Liver (tissue), 9 donors: Measurements from ENCODE around the gene ATAD5. TPM values are rescaled to one million over a fixed set of nuclear protein-coding genes. Genes with fewer than 3 reads are reported as not detected.
A peak's percentile ranks its signal among the peaks of the same experiment; 100 is the strongest.

Experiments
- DNase-seq: peaks from one replicate; pipeline ENCODE4 v3.0.0-alpha.2; 2017; ENCODE audit warnings: low spot score
- H3K27ac ChIP-seq, 2 donors: one replicate each; pipeline ENCODE4 v1.7.0; 2013; ENCODE audit warnings: inconsistent platforms in 2 of 2, low read length in 2 of 2, control low read depth in 1 of 2, low read depth in 1 of 2, mild to moderate bottlenecking in 1 of 2
- H3K27me3 ChIP-seq, 4 donors: one replicate each; pipeline versions ENCODE4 v1.6.1 to v1.7.0; 2013; ENCODE audit warnings: low read length in 3 of 4, inconsistent platforms in 1 of 4, mild to moderate bottlenecking in 1 of 4, moderate library complexity in 1 of 4; ENCODE audit not compliant: control insufficient read depth in 4 of 4, insufficient read depth in 4 of 4
- H3K36me3 ChIP-seq, 4 donors: one replicate each; pipeline versions ENCODE4 v1.6.1 to v1.7.0; 2013; ENCODE audit warnings: low read length in 3 of 4, mild to moderate bottlenecking in 3 of 4, low read depth in 1 of 4, moderate library complexity in 1 of 4; ENCODE audit not compliant: control insufficient read depth in 4 of 4, insufficient read depth in 3 of 4
- H3K4me1 ChIP-seq, 4 donors: one replicate each; pipeline versions ENCODE4 v1.6.1 to v1.7.0; 2013; ENCODE audit warnings: low read length in 3 of 4, mild to moderate bottlenecking in 3 of 4, moderate library complexity in 1 of 4; ENCODE audit not compliant: control insufficient read depth in 4 of 4, insufficient read depth in 4 of 4
- H3K4me3 ChIP-seq, 3 donors: one replicate each; pipeline versions ENCODE4 v1.6.1 to v1.7.0; 2013; ENCODE audit warnings: low read length in 3 of 3, control low read depth in 1 of 3, low read depth in 1 of 3, mild to moderate bottlenecking in 1 of 3
- H3K9ac ChIP-seq, 2 donors: one replicate each; pipeline ENCODE4 v1.7.0; 2013; ENCODE audit warnings: low read length in 2 of 2, mild to moderate bottlenecking in 2 of 2, moderate library complexity in 2 of 2, control low read depth in 1 of 2, low read depth in 1 of 2
- H3K9me3 ChIP-seq, 4 donors: one replicate each; pipeline versions ENCODE4 v1.6.1 to v1.7.0; 2013; ENCODE audit warnings: low read length in 3 of 4; ENCODE audit not compliant: control insufficient read depth in 4 of 4
- ATF3 ChIP-seq: IDR thresholded peaks from 2 replicates; pipeline ENCODE4 v1.6.1; 2016; ENCODE audit warnings: antibody characterized with exemption
- CTCF ChIP-seq: fragments of 150-350 bp; IDR thresholded peaks from 2 replicates; pipeline ENCODE4 v1.5.1; 2017; ENCODE audit warnings: improper control_type of control experiment, low read depth, low read length; ENCODE audit not compliant: missing input control
- EGR1 ChIP-seq, 2 donors: IDR thresholded peaks; 2 replicates each; pipeline ENCODE4 v1.6.1; 2016 to 2018; ENCODE audit warnings: antibody characterized with exemption in 2 of 2, low read depth in 2 of 2
- FOXA1 ChIP-seq: IDR thresholded peaks from 2 replicates; pipeline ENCODE4 v1.6.1; 2016; ENCODE audit warnings: antibody characterized with exemption
- FOXA2 ChIP-seq: IDR thresholded peaks from 2 replicates; pipeline ENCODE4 v1.6.1; 2016; ENCODE audit warnings: antibody characterized with exemption
- GABPA ChIP-seq, 2 donors: IDR thresholded peaks in 1 of 2; conservative IDR thresholded peaks in 1 of 2; 2 replicates each; pipeline ENCODE4 v1.6.1; 2016; ENCODE audit warnings: antibody characterized with exemption in 2 of 2, mild to moderate bottlenecking in 1 of 2, moderate library complexity in 1 of 2
- HNF4A ChIP-seq, 2 donors: conservative IDR thresholded peaks; 2 replicates each; pipeline ENCODE4 v1.6.1; 2016; ENCODE audit warnings: antibody characterized with exemption in 2 of 2, mild to moderate bottlenecking in 2 of 2
- JUND ChIP-seq, 2 donors: IDR thresholded peaks; 2 replicates each; pipeline ENCODE4 v1.6.1; 2016; ENCODE audit warnings: antibody characterized with exemption in 2 of 2
- MAX ChIP-seq: IDR thresholded peaks from 2 replicates; pipeline ENCODE4 v1.6.1; 2016; ENCODE audit warnings: antibody characterized with exemption
- NR2F2 ChIP-seq: IDR thresholded peaks from 2 replicates; pipeline ENCODE4 v1.6.1; 2016; ENCODE audit warnings: antibody characterized with exemption
- RAD21 ChIP-seq, 2 donors: IDR thresholded peaks; 2 replicates each; pipeline ENCODE4 v1.6.1; 2016; ENCODE audit warnings: antibody characterized with exemption in 2 of 2, mild to moderate bottlenecking in 2 of 2
- RXRA ChIP-seq, 2 donors: IDR thresholded peaks; 2 replicates each; pipeline ENCODE4 v1.6.1; 2017 to 2018; ENCODE audit warnings: antibody characterized with exemption in 2 of 2, mild to moderate bottlenecking in 1 of 2
- SP1 ChIP-seq: IDR thresholded peaks from 2 replicates; pipeline ENCODE4 v1.6.1; 2018; ENCODE audit warnings: antibody characterized with exemption, mild to moderate bottlenecking
- TAF1 ChIP-seq: conservative IDR thresholded peaks from 2 replicates; pipeline ENCODE4 v1.6.1; 2016; ENCODE audit warnings: antibody characterized with exemption, mild to moderate bottlenecking
- YY1 ChIP-seq: IDR thresholded peaks from 2 replicates; pipeline ENCODE4 v1.6.1; 2016; ENCODE audit warnings: antibody characterized with exemption, mild to moderate bottlenecking
- ZBTB33 ChIP-seq: IDR thresholded peaks from 2 replicates; pipeline ENCODE4 v1.6.1; 2016; ENCODE audit warnings: antibody characterized with exemption
- WGBS: extraction: QIAGEN DNeasy Blood & Tissue Kit; methylation state at CpG from one replicate; pipeline ENCODE4 v1.1.7; 2013; 5-methylcytosine and 5-hydroxymethylcytosine counted together
- polyA plus RNA-seq, 2 donors: library from polyadenylated mRNA; stranded (reverse) in 1 of 2; unstranded in 1 of 2; fragments of 200-250 nt in 1 of 2; fragments of >200 nt in 1 of 2; fragmentation: Nextera tagmentation in 1 of 2; extraction: Ambion mirVana in 1 of 2; gene quantifications; one replicate each; pipeline versions ENCODE4 v1.2.1 to v1.2.3, GENCODE V29; 2013 to 2015
- total RNA-seq, 2 donors: library from RNA; depleted of rRNA; stranded (reverse); fragments of >200 nt; gene quantifications; one replicate each; pipeline ENCODE4 v1.2.3, GENCODE V29; 2014
- TF ChIP-seq, protein P1 (sequence below): IDR thresholded peaks from 2 replicates; pipeline ENCODE4 v1.6.1; 2016; ENCODE audit warnings: antibody characterized with exemption, mild to moderate bottlenecking
- donor health status: healthy.
- donor health status: healthy.
- donor health status: healthy.
- donor health status: healthy.
- donor health status: healthy.

Gene ATAD5
- total and polyA plus RNA-seq, 4 donors = 0.15 to 10.6 (median 0.52) TPM

DNA sequence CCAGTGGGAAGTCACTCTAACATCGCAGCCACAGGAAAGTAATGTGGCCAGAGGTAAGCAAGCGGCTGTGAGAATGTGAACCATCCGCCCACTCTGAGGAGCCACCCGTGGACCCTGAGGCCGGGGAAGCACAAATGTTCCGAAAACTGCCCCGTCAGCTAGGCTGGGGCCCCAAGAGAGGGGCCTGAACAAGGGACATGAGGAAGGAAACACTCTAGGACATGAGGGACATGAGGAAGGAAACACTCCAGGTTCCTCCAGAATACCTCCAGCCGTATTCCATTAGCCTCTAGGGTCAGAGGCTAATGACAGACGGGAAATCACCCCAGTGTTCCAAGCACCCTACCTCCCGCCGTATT, 74.0 kb downstream of the ATAD5 start:
- no peak for DNase-seq
- WGBS = under 1% methylated on average over 11 of the region's 11 CpGs
- Histone ChIP-seq H3K9me3 (no peaks in the 10 kb centered on the region), H3K27me3 (no peaks in the 10 kb centered on the region), H3K4me1 (peaks cover 0 to 18% (median 9%) of the 10 kb centered on the region in 4 donors), H3K4me3 (peak overlapping the region; percentile 68 to 84 (median 81)), H3K27ac (peak overlapping the region; percentile 56 to 68), H3K36me3 (peaks cover 0 to 3% (median 3%) of the 10 kb centered on the region in 4 donors), H3K9ac (peak overlapping the region; percentile 68 to 81)
- no peak for TF ChIP-seq CTCF
- no peak for TF ChIP-seq MAX
- no peak for TF ChIP-seq SP1
- no peak for TF ChIP-seq ZBTB33
- no peak for TF ChIP-seq GABPA (IDR thresholded peaks at IDR 0.05 in 1 of 2, conservative IDR thresholded peaks at IDR 0.05 in 1 of 2)
- TF ChIP-seq JUND (IDR thresholded peaks at IDR 0.05) = no peak
- TF ChIP-seq EGR1 (IDR thresholded peaks at IDR 0.05; ENCODE audit: low read depth in 2 of 2) = no peak
- TF ChIP-seq RAD21 (IDR thresholded peaks at IDR 0.05) = no peak

DNA sequence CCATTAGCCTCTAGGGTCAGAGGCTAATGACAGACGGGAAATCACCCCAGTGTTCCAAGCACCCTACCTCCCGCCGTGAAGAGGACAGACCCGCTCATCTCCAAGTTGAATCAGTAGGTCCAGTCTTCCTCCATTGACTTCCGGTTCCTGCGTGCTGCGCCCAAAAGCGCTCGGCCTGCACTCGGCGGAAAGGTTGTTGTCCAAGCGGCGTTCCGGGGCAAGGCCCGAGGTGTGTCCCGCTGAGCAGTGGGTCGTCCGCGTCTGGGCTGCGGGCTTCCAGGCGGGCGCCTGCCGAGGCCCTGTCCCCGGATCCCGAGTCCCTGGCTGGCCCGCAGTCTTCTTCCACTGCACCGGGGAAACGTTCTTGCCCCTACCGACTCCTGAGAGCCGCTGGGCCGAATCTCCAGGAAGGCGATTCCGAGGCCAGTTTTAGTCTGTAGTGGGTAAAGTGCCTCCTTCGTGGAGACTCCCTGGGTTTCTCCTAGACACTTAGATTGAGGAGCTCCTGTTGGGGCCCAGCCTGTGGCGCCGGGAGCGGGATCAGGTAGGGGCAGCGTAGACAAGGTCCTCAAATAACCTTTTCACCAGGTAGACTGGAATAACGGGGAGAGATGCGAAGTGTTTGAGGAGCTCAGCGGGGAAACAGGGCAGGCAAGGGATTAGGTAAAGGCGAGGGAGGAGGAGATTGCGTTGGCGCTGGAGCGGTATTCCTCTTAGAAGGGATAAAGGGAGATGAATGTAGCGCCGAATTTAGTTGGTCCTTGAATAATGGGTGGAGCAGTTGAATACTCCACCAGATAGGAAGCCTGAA, 74.5 kb downstream of the ATAD5 start, which contains the start of gene TEFM:
Gene TEFM, minus strand, starts transcription at position 138 of the 811 bp plus-strand sequence. Its CDS starts 40 bp downstream, at position 98.
- under 1% methylated on average over 47 of the region's 47 CpGs for WGBS

More for the DNA sequence above, 74.5 kb downstream of the ATAD5 start, which contains the start of gene TEFM:
- peak in 1 of 2 donors; percentile 6 for TF ChIP-seq RXRA (IDR thresholded peaks at IDR 0.05)
- TF ChIP-seq HNF4A (conservative IDR thresholded peaks at IDR 0.05) = peak; percentile 18 to 43
- TF ChIP-seq, protein P1, sequence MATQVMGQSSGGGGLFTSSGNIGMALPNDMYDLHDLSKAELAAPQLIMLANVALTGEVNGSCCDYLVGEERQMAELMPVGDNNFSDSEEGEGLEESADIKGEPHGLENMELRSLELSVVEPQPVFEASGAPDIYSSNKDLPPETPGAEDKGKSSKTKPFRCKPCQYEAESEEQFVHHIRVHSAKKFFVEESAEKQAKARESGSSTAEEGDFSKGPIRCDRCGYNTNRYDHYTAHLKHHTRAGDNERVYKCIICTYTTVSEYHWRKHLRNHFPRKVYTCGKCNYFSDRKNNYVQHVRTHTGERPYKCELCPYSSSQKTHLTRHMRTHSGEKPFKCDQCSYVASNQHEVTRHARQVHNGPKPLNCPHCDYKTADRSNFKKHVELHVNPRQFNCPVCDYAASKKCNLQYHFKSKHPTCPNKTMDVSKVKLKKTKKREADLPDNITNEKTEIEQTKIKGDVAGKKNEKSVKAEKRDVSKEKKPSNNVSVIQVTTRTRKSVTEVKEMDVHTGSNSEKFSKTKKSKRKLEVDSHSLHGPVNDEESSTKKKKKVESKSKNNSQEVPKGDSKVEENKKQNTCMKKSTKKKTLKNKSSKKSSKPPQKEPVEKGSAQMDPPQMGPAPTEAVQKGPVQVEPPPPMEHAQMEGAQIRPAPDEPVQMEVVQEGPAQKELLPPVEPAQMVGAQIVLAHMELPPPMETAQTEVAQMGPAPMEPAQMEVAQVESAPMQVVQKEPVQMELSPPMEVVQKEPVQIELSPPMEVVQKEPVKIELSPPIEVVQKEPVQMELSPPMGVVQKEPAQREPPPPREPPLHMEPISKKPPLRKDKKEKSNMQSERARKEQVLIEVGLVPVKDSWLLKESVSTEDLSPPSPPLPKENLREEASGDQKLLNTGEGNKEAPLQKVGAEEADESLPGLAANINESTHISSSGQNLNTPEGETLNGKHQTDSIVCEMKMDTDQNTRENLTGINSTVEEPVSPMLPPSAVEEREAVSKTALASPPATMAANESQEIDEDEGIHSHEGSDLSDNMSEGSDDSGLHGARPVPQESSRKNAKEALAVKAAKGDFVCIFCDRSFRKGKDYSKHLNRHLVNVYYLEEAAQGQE = peak; percentile 73
- peak; percentile 76 for TF ChIP-seq TAF1
- no peak for TF ChIP-seq CTCF
- peak; percentile 93 for TF ChIP-seq YY1
- TF ChIP-seq RAD21 (IDR thresholded peaks at IDR 0.05) = peak; percentile 48 to 57
- no peak for TF ChIP-seq FOXA2
- no peak for TF ChIP-seq JUND (IDR thresholded peaks at IDR 0.05)
- TF ChIP-seq ATF3 = no peak
- no peak for TF ChIP-seq SP1
- no peak for TF ChIP-seq FOXA1
- TF ChIP-seq NR2F2 = peak; percentile 73
- TF ChIP-seq MAX = peak; percentile 19
- TF ChIP-seq GABPA (IDR thresholded peaks at IDR 0.05 in 1 of 2, conservative IDR thresholded peaks at IDR 0.05 in 1 of 2) = peak; percentile 94 to 97
- Histone ChIP-seq H3K27ac (peak within 1 kb of the TSS; percentile 56 to 68), H3K9ac (peak within 1 kb of the TSS; percentile 68 to 81), H3K4me3 (peak within 1 kb of the TSS; percentile 68 to 84 (median 81)), H3K9me3 (no peaks in the 10 kb centered on the region), H3K27me3 (no peaks in the 10 kb centered on the region), H3K4me1 (peaks cover 0 to 18% (median 9%) of the 10 kb centered on the region in 4 donors), H3K36me3 (peaks cover 0 to 3% (median 2%) of the 10 kb centered on the region in 4 donors)
- DNase-seq = peak; percentile 91
